Esophagus squamous epithelium (tissue), 5 donors: ENCODE data around the gene KDELR3. TPM values are rescaled to one million over a fixed set of nuclear protein-coding genes. Genes with fewer than 3 reads are reported as not detected.

Experiments
- DNase-seq: peaks from one replicate; lab custom pipeline; 2025; lab: John Stamatoyannopoulos, UW
- H3K27ac ChIP-seq, 4 donors: fragments of 200-600 bp; sonication (generic); one replicate each; pipeline ENCODE4 v1.5.1; 2016 to 2019; ENCODE audit warnings: mild to moderate bottlenecking in 1 of 4
- H3K27me3 ChIP-seq, 4 donors: fragments of 200-600 bp; sonication (generic); 1 replicate in 3 of 4; 2 replicates in 1 of 4; pipeline versions ENCODE4 v1.5.1 to v1.6.0; 2017 to 2021; ENCODE audit warnings: antibody characterized with exemption in 1 of 4
- H3K36me3 ChIP-seq, 3 donors: fragments of 200-600 bp; sonication (generic); one replicate each; pipeline ENCODE4 v1.5.1; 2016 to 2019
- H3K4me1 ChIP-seq, 3 donors: fragments of 200-600 bp; sonication (generic); one replicate each; pipeline ENCODE4 v1.5.1; 2017 to 2019
- H3K4me3 ChIP-seq, 4 donors: fragments of 200-600 bp; sonication (generic); 1 replicate in 3 of 4; 2 replicates in 1 of 4; pipeline ENCODE4 v1.5.1; 2016 to 2019; ENCODE audit warnings: mild to moderate bottlenecking in 2 of 4, moderate library complexity in 1 of 4
- H3K9me3 ChIP-seq, 3 donors: fragments of 200-600 bp; sonication (generic); one replicate each; pipeline ENCODE4 v1.5.1; 2016 to 2019
- POLR2A ChIP-seq, 4 donors: fragments of 450-650 bp; IDR thresholded peaks; one replicate each; pipeline ENCODE4 v1.6.1; 2017; ENCODE audit warnings: antibody characterized with exemption in 4 of 4, mild to moderate bottlenecking in 4 of 4, moderate library complexity in 3 of 4
- WGBS, 2 donors: methylation state at CpG; one replicate each; pipeline ENCODE4 v1.1.5; 2018; 5-methylcytosine and 5-hydroxymethylcytosine counted together
- intact Hi-C: fragments of 100-400 bp; cut with DNase I; formaldehyde crosslinking; loops from one replicate; pipeline ENCODE4 v1.15.0; 2022
- total RNA-seq, 4 donors: library from RNA; depleted of rRNA; stranded (reverse); fragments of >200 nt; gene quantifications; one replicate each; pipeline ENCODE4 v1.1.0, GENCODE V29; 2016
- TF ChIP-seq, protein P1 (sequence below), 6 experiments: fragments of 450-650 bp in 4 of 6; fragments of 200-600 bp in 2 of 6; sonication (generic) in 2 of 6; IDR thresholded peaks; one replicate each; pipeline ENCODE4 v1.5.1; 2016 to 2019; ENCODE audit warnings: antibody characterized with exemption in 6 of 6, mild to moderate bottlenecking in 4 of 6, moderate library complexity in 4 of 6
- donor health status: DM: yes; HTN: yes; CAD: no.

Gene KDELR3
- total RNA-seq, 4 donors from 2014 or later: 1.1 to 9.6 (median 1.9) TPM

DNA sequence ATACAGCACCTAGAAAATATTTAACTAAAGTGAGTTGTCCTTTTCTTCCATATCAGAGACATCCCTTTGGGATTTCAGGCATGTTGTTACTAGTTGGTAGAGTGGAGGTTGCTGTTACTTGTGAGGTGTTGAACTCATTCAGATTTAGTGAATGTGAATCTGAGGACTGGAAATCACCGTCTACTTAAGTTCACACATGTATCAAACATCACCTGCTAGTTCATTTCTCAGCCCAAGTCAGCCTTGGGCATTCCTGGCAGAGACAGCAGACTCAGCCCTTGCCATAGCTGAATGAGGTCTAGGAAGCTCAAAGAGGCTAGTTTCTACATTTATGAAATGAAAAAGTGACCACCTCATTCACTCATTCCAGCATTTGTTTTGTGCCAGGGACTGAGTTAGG lies 9.7 kb downstream of the KDELR3 start:
- WGBS, 2 donors: 20 to 60% methylated on average over 1 of the region's 1 CpG
- Histone ChIP-seq H3K36me3 (peaks cover 0 to 35% (median 7%) of the 10 kb centered on the region in 3 donors), H3K27ac (no peak overlapping the region), H3K27me3 (no peaks in the 10 kb centered on the region), H3K9me3 (no peaks in the 10 kb centered on the region), H3K4me3 (no peak overlapping the region), H3K4me1 (peaks cover 0 to 2% (median 0%) of the 10 kb centered on the region in 3 donors)
- no peak for TF ChIP-seq POLR2A (IDR thresholded peaks at IDR 0.05)
- TF ChIP-seq, protein P1, sequence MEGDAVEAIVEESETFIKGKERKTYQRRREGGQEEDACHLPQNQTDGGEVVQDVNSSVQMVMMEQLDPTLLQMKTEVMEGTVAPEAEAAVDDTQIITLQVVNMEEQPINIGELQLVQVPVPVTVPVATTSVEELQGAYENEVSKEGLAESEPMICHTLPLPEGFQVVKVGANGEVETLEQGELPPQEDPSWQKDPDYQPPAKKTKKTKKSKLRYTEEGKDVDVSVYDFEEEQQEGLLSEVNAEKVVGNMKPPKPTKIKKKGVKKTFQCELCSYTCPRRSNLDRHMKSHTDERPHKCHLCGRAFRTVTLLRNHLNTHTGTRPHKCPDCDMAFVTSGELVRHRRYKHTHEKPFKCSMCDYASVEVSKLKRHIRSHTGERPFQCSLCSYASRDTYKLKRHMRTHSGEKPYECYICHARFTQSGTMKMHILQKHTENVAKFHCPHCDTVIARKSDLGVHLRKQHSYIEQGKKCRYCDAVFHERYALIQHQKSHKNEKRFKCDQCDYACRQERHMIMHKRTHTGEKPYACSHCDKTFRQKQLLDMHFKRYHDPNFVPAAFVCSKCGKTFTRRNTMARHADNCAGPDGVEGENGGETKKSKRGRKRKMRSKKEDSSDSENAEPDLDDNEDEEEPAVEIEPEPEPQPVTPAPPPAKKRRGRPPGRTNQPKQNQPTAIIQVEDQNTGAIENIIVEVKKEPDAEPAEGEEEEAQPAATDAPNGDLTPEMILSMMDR (IDR thresholded peaks at IDR 0.05): no peak
- intact Hi-C loops: no loop called here
- no peak for DNase-seq

DNA sequence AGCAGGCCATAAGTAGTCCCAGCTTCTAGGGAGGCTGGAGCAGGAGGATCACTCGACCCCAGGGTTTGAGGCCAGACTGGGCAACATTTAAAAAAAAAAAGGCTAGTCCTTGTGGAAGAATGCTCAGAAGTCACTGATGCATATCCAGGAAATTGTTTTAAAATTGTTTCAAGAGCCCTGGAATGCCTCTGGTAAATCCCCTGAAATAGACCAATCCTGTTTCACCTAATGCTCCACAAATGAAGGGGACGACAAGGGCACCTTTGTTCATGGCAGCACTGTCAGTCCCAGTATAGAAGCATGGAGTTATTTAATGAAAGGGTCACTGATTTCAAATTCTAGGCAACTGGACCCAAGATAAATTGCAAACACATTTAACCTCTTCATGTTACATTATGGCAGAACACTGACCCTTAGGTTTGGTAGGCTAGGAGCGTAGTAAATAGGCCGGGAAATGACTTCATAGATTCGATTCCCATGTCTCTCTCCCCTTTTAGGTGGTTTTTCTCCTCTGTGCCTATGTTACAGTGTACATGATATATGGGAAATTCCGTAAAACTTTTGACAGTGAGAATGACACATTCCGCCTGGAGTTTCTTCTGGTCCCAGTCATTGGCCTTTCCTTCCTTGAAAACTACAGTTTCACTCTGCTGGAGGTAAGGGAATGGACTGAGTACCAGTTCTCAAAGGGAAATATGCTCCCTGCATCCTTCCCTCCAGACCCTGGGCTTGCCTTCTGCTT lies 11.4 kb downstream of the KDELR3 start:
- intact Hi-C loops: no loop called here
- TF ChIP-seq POLR2A (IDR thresholded peaks at IDR 0.05): no peak
- TF ChIP-seq, protein P1 (IDR thresholded peaks at IDR 0.05): no peak

DNA sequence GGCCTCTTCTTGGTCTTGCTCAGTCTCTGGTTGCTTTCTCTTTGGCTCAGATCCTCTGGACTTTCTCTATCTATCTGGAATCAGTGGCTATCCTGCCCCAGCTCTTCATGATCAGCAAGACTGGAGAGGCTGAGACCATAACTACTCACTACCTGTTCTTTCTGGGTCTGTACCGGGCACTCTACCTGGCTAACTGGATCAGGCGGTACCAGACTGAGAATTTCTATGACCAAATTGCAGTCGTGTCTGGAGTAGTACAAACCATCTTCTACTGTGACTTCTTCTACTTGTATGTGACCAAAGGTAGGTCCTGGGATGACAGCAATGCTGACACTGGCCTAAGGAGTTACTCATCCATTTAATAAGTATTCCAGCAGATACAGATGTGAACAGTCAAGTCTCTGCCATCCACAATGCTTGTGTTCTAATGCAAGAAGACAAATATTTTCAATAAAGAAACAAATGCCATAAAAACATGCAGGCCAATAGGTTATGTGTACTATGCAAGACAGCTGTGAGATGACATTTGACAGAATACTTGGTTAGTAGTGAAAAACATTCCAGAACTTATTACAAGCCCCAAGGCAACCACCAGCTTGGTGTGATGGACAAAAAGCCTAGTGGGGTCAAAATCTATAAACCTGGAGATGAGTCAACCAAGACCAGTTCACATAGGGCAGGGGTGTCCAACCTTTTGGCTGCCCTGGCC lies 13.4 kb downstream of the KDELR3 start:
- intact Hi-C loops: no loop called here
- no peaks in the 10 kb centered on the region for H3K27me3 ChIP-seq
- no peaks in the 10 kb centered on the region for H3K9me3 ChIP-seq
- peaks cover 0 to 2% (median 0%) of the 10 kb centered on the region in 3 donors for H3K4me1 ChIP-seq
- no peak overlapping the region for H3K27ac ChIP-seq
- peaks cover 10 to 73% (median 39%) of the 10 kb centered on the region in 3 donors for H3K36me3 ChIP-seq
- H3K4me3 ChIP-seq: no peak overlapping the region
- no peak for TF ChIP-seq POLR2A (IDR thresholded peaks at IDR 0.05)
- TF ChIP-seq, protein P1 (IDR thresholded peaks at IDR 0.05): no peak
- DNase-seq: no peak
- WGBS, 2 donors: 89 to 90% methylated on average over 3 of the region's 3 CpGs

More for the DNA sequence above, 11.4 kb downstream of the KDELR3 start:
- Histone ChIP-seq H3K4me1 (peaks cover 0 to 2% (median 0%) of the 10 kb centered on the region in 3 donors), H3K36me3 (peaks cover 7 to 52% (median 20%) of the 10 kb centered on the region in 3 donors), H3K9me3 (no peaks in the 10 kb centered on the region), H3K27me3 (no peaks in the 10 kb centered on the region), H3K4me3 (no peak overlapping the region), H3K27ac (no peak overlapping the region)
- WGBS, 2 donors: 70 to 73% methylated on average over 7 of the region's 7 CpGs
- DNase-seq: no peak

DNA sequence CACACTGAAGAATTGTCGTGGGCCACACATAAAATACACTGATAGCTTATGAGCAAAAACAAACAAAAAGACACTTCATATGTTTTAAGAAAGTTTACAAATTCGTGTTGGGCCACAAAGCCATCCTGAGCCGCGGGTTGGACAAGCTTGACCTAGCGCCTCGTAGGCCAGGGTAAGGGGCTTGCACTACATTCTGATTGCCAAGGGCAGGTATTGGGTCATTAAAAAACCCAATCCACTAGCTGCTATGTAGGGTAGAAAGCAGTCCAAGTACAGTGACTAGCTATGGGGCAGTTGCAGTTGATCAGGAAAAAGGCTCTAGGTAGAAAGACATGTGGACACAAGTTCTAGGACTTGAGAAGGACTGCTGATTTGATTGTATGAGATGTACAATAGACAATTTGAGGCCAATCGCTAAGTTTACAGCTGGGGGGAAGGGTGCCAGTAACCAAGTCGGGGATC lies 14.0 kb downstream of the KDELR3 start:
- no peaks in the 10 kb centered on the region for H3K9me3 ChIP-seq
- H3K27ac ChIP-seq: no peak overlapping the region
- no peak for TF ChIP-seq POLR2A (IDR thresholded peaks at IDR 0.05)
- TF ChIP-seq, protein P1 (IDR thresholded peaks at IDR 0.05): no peak
- DNase-seq: no peak
- peaks cover 15 to 79% (median 44%) of the 10 kb centered on the region in 3 donors for H3K36me3 ChIP-seq
- H3K4me3 ChIP-seq: no peak overlapping the region
- intact Hi-C loops: no loop called here
- 80 to 82% methylated on average over 8 of the region's 8 CpGs for WGBS, 2 donors
- H3K4me1 ChIP-seq: peaks cover 0 to 2% (median 0%) of the 10 kb centered on the region in 3 donors
- no peaks in the 10 kb centered on the region for H3K27me3 ChIP-seq
